HepG2 (cell line): Measurements from ENCODE around the gene HEXIM1. TPM values are rescaled to one million over a fixed set of nuclear protein-coding genes. Genes with fewer than 3 reads are reported as not detected.

ENCODE experiments used
- DDIT3 ChIP-seq: sonication (generic); formaldehyde crosslinking; IDR thresholded peaks from 2 replicates; pipeline ENCODE4 v1.4.0; 2020; ENCODE audit warnings: mild to moderate bottlenecking, missing genetic modification reagents
- NFKBIZ ChIP-seq: IDR thresholded peaks from 2 replicates; pipeline ENCODE4 v1.6.1; 2018; ENCODE audit warnings: missing genetic modification reagents, missing compliant biosample characterization
- NR2C2 ChIP-seq: sonication (generic); formaldehyde crosslinking; IDR thresholded peaks from 2 replicates; pipeline ENCODE4 v1.4.0; 2020; ENCODE audit warnings: missing genetic modification reagents, mild to moderate bottlenecking, moderate library complexity, borderline replicate concordance
- RFX3 ChIP-seq: IDR thresholded peaks from 2 replicates; pipeline ENCODE4 v1.6.1; 2016; ENCODE audit warnings: missing biosample characterization, missing genetic modification reagents
- TOPORS ChIP-seq: sonication (generic); formaldehyde crosslinking; IDR thresholded peaks from 2 replicates; pipeline ENCODE4 v1.8.0; 2023; ENCODE audit warnings: mild to moderate bottlenecking, missing genetic modification reagents
- ZBTB44 ChIP-seq: sonication (generic); formaldehyde crosslinking; IDR thresholded peaks from 2 replicates; pipeline ENCODE4 v1.4.0; 2020; ENCODE audit warnings: missing genetic modification reagents
- ZFP62 ChIP-seq: sonication (generic); formaldehyde crosslinking; IDR thresholded peaks from 2 replicates; pipeline ENCODE4 v1.4.0; 2020; ENCODE audit warnings: missing genetic modification reagents
- ZFY ChIP-seq: sonication (generic); formaldehyde crosslinking; IDR thresholded peaks from 2 replicates; pipeline ENCODE4 v1.4.0; 2020; ENCODE audit warnings: missing genetic modification reagents
- ZNF260 ChIP-seq: sonication (generic); formaldehyde crosslinking; IDR thresholded peaks from 2 replicates; pipeline ENCODE4 v1.4.0; 2020; ENCODE audit warnings: missing genetic modification reagents, low read depth, mild to moderate bottlenecking, borderline replicate concordance
- ZNF318 ChIP-seq: sonication (generic); formaldehyde crosslinking; IDR thresholded peaks from 2 replicates; pipeline ENCODE4 v1.4.0; 2020; ENCODE audit warnings: mild to moderate bottlenecking, missing genetic modification reagents
- ZNF414 ChIP-seq: sonication (generic); formaldehyde crosslinking; IDR thresholded peaks from 2 replicates; pipeline ENCODE4 v1.5.0; 2020; ENCODE audit warnings: missing genetic modification reagents
- ZNF562 ChIP-seq: sonication (generic); formaldehyde crosslinking; IDR thresholded peaks from 2 replicates; pipeline ENCODE4 v1.8.0; 2022; ENCODE audit warnings: missing genetic modification reagents, borderline replicate concordance
- ZNF580 ChIP-seq: IDR thresholded peaks from 2 replicates; pipeline ENCODE4 v1.6.1; 2016; ENCODE audit warnings: low read depth, borderline replicate concordance
- ZSCAN30 ChIP-seq: sonication (generic); formaldehyde crosslinking; IDR thresholded peaks from 2 replicates; pipeline ENCODE4 v1.5.0; 2020; ENCODE audit warnings: mild to moderate bottlenecking, missing genetic modification reagents
- polyA plus RNA-seq, 8 experiments: library from polyadenylated mRNA; depleted of rRNA in 3 of 8; stranded (reverse) in 7 of 8; unstranded in 1 of 8; fragments of >200 nt; fragmentation: Illumina TruSeq in 4 of 8; extraction: Trizol in 4 of 8; gene quantifications; 2 replicates each; pipeline versions ENCODE4 v1.2.1 to v1.2.3, GENCODE V29; 2011 to 2016; ENCODE audit warnings: low read depth in 4 of 8, missing spikeins in 1 of 8, mixed read lengths in 1 of 8; ENCODE audit not compliant: insufficient read depth in 1 of 8
- total RNA-seq, 5 experiments: library from RNA; depleted of rRNA; stranded (reverse); fragments of >200 nt; fragmentation: Illumina TruSeq; extraction: Trizol; gene quantifications; 2 replicates each; pipeline ENCODE4 v1.2.3, GENCODE V29; 2016; ENCODE audit warnings: low read depth in 1 of 5

HEXIM1 gene
- total and polyA plus RNA-seq, 2 of the 13 experiments (the other 11 are each of a cell fraction or from before 2014, with no cell fraction given), result 10.5 to 16.6 TPM

- 0 out of 2 replicates have a peak, but pooled peaks have one; percentile 12 for TF ChIP-seq ZNF318
- TF ChIP-seq RFX3 (CRISPR knock-in tag), result peak; percentile 87
- TF ChIP-seq DDIT3, result no peak
- no peak for TF ChIP-seq ZFP62 (CRISPR knock-in tag)
- no peak for TF ChIP-seq ZSCAN30 (CRISPR knock-in tag)
- peak; percentile 64; the same call in 1 of the 2 replicates for TF ChIP-seq ZFY (CRISPR knock-in tag)
- 0 out of 2 replicates have a peak, but pooled peaks have one; percentile 40 for TF ChIP-seq ZNF580
- no peak for TF ChIP-seq ZNF260 (CRISPR knock-in tag)
- peak; percentile 62; the same call in 1 of the 2 replicates for TF ChIP-seq NR2C2 (CRISPR knock-in tag)
- TF ChIP-seq NFKBIZ (CRISPR knock-in tag), result no peak; the same call in 1 of the 2 replicates
- TF ChIP-seq ZNF414 (CRISPR knock-in tag), result no peak
- no peak for TF ChIP-seq TOPORS (CRISPR knock-in tag)
- no peak for TF ChIP-seq ZBTB44 (CRISPR knock-in tag)
- no peak for TF ChIP-seq ZNF562 (CRISPR knock-in tag)
Observed at GRCh38 chr17:45123930-45124796, 24.1 kb upstream of the HEXIM1 start (continued).
